ENCODE data around the gene BABAM2.

DNA sequence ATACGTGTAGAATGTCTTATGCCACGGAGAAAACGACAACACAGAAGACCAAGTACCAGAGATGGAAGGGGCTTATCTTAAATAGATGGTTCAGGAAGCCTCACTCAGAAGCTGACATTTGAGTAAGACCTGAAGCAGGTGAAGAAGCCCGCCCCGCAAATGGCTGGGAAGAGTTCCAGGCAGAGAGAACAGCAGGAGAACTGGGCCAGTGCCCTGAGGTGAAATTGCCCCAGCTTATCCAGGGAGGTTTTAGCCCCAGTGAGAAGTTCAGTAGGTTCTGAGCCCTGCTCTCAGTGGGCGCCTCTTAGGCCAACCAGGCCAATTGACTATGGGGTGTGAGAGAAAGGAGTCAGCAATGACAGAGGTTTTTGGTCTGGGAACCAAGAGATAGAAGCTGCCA is 336.0 kb downstream of the BABAM2 start:
- TF ChIP-seq, protein P1, sequence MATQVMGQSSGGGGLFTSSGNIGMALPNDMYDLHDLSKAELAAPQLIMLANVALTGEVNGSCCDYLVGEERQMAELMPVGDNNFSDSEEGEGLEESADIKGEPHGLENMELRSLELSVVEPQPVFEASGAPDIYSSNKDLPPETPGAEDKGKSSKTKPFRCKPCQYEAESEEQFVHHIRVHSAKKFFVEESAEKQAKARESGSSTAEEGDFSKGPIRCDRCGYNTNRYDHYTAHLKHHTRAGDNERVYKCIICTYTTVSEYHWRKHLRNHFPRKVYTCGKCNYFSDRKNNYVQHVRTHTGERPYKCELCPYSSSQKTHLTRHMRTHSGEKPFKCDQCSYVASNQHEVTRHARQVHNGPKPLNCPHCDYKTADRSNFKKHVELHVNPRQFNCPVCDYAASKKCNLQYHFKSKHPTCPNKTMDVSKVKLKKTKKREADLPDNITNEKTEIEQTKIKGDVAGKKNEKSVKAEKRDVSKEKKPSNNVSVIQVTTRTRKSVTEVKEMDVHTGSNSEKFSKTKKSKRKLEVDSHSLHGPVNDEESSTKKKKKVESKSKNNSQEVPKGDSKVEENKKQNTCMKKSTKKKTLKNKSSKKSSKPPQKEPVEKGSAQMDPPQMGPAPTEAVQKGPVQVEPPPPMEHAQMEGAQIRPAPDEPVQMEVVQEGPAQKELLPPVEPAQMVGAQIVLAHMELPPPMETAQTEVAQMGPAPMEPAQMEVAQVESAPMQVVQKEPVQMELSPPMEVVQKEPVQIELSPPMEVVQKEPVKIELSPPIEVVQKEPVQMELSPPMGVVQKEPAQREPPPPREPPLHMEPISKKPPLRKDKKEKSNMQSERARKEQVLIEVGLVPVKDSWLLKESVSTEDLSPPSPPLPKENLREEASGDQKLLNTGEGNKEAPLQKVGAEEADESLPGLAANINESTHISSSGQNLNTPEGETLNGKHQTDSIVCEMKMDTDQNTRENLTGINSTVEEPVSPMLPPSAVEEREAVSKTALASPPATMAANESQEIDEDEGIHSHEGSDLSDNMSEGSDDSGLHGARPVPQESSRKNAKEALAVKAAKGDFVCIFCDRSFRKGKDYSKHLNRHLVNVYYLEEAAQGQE (tag by site-specific recombination; IDR thresholded peaks at IDR 0.05), result no peak
- TF ChIP-seq, protein P2, sequence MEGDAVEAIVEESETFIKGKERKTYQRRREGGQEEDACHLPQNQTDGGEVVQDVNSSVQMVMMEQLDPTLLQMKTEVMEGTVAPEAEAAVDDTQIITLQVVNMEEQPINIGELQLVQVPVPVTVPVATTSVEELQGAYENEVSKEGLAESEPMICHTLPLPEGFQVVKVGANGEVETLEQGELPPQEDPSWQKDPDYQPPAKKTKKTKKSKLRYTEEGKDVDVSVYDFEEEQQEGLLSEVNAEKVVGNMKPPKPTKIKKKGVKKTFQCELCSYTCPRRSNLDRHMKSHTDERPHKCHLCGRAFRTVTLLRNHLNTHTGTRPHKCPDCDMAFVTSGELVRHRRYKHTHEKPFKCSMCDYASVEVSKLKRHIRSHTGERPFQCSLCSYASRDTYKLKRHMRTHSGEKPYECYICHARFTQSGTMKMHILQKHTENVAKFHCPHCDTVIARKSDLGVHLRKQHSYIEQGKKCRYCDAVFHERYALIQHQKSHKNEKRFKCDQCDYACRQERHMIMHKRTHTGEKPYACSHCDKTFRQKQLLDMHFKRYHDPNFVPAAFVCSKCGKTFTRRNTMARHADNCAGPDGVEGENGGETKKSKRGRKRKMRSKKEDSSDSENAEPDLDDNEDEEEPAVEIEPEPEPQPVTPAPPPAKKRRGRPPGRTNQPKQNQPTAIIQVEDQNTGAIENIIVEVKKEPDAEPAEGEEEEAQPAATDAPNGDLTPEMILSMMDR (tag by site-specific recombination; IDR thresholded peaks at IDR 0.05), result no peak
- TF ChIP-seq, protein P3, sequence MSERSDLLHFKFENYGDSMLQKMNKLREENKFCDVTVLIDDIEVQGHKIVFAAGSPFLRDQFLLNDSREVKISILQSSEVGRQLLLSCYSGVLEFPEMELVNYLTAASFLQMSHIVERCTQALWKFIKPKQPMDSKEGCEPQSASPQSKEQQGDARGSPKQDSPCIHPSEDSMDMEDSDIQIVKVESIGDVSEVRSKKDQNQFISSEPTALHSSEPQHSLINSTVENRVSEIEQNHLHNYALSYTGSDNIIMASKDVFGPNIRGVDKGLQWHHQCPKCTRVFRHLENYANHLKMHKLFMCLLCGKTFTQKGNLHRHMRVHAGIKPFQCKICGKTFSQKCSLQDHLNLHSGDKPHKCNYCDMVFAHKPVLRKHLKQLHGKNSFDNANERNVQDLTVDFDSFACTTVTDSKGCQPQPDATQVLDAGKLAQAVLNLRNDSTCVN (tag by site-specific recombination; optimal IDR thresholded peaks at IDR 0.05), result no peak
- no peak for TF ChIP-seq ZNF670 (tag by site-specific recombination; IDR thresholded peaks at IDR 0.05; ENCODE audit: low read depth)
- TF ChIP-seq YY1 (tag by site-specific recombination; IDR thresholded peaks at IDR 0.05), result no peak
- TF ChIP-seq SETDB1 (IDR thresholded peaks at IDR 0.05; ENCODE audit: insufficient read length, low read length), result no peak
- TF ChIP-seq, protein P4, sequence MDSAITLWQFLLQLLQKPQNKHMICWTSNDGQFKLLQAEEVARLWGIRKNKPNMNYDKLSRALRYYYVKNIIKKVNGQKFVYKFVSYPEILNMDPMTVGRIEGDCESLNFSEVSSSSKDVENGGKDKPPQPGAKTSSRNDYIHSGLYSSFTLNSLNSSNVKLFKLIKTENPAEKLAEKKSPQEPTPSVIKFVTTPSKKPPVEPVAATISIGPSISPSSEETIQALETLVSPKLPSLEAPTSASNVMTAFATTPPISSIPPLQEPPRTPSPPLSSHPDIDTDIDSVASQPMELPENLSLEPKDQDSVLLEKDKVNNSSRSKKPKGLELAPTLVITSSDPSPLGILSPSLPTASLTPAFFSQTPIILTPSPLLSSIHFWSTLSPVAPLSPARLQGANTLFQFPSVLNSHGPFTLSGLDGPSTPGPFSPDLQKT (IDR thresholded peaks at IDR 0.05; ENCODE audit: borderline replicate concordance, low read depth, low read length), result no peak
- no peak for TF ChIP-seq ZNF10 (tag by site-specific recombination; IDR thresholded peaks at IDR 0.05)
- TF ChIP-seq ZFP37 (tag by site-specific recombination; IDR thresholded peaks at IDR 0.05), result no peak
